ENCODE measurements around the gene SEMG2.

DNA sequence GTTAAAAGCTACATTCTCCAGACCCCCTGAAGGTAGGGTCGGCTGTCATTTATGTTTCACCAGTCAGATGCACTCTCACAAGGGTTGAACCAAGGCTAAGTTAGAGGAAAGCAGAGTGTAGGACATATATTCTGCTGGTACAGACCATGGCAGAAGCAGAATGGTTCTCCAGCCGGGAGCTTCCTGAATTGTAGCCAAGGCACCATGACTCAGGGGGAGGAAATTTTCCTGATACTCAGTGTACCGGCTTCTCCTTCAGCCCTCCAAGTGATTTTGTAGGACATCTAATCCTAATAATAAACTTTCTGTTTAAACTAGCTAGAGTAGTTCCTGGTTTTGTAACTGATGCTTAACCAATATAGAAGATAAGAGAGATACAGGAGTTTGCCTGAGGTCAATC lies 47.4 kb downstream of the SEMG2 start:
- TF ChIP-seq EZH2 (IDR thresholded peaks at IDR 0.05; ENCODE audit: insufficient read depth, poor library complexity, severe bottlenecking) (no peak), EZH2phosphoT487 (IDR thresholded peaks at IDR 0.05; ENCODE audit: insufficient read depth, low read depth) (no peak)
